Mucosa of gallbladder (tissue), 1 donor: ENCODE data around the gene ITGA7. TPM values are rescaled to one million over a fixed set of nuclear protein-coding genes. Genes with fewer than 3 reads are reported as not detected.

Experiments
- DNase-seq: peaks from one replicate; pipeline ENCODE4 v3.0.0-alpha.2; 2020; ENCODE audit warnings: low spot score
- total RNA-seq: library from RNA; stranded (reverse); gene quantifications from one replicate; pipeline ENCODE4 v1.2.1, GENCODE V29; 2021
- donor health status: DM: no; HTN: no; CAD: no.

The ITGA7 gene
- total RNA-seq, 1 donor from 2014 or later, result 152 TPM

- DNase-seq, result no peak
Measured at GRCh38 chr12:55718624-55719275, 11.0 kb upstream of the ITGA7 start.

GRCh38 chr12:55718015-55718414 lies 10.3 kb upstream of the ITGA7 start:
- DNase-seq, result no peak

DNA sequence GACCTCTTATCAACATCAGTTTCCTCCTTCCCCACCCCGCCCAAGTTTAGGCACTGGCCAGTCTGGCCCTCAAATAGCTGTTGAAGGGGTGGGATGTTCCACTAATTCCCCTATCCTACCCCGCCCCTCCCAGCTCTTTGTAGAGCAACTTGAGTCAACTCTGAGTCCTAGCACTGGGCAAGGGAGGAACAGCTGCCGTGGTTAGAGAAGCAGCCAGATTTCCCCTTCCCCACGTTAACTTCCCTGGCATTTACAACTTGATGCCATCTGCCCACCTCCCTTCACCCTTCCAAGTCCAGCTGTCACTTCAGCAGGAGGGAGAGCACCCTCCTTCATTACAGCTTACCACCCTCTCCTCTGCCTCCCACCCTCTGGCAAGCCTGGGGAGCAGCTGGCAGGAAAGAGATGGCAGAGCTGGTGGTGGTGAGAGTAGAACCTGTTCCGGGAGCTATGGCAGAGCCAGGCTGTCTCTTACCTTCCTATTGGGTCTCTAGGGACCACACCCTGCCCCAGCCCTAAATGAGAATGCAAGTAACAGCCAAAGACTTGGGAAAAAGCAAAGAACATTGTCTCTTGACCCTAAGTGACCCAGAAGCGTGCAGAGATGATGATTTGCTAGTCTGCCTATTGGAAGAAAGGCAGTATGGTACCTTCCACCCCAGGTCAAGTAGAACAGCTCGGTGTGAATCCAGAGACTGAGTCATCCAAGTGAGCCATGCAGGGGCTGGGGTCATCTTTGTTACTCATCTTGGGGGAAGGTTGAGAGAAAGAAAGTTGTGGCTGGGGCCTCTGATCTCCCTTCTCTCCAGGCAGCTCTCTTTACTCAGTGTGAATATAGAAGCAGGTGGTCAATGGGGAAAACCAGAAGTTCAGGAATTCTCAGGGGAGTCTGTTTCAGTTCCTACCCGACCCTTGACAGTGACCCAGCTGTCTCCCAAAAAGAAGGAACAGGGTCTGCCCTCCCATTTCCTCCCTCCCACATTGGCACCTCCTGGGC lies 9.6 kb upstream of the ITGA7 start:
- DNase-seq, result no peak

DNA sequence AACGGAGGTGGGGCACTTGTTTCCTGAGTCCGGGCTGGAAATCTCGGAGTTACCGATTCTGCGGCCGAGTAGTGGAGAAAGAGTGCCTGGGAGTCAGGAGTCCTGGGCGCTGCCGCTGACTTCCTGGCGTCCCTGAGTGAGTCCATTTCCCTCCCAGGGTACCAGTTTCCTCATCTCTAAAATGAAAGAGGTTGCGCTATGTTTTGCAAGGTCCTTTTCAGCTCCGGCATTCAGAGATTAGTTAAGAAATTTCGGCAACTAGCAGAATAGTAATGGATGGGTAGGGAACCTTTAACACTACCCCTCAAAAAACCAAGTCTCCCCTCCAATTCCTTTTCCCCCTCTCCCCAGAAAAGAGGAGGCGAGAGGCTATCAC lies 8.9 kb upstream of the ITGA7 start:
- DNase-seq, result no peak

- peak; percentile 94 for DNase-seq
Measured at GRCh38 chr12:55715833-55716581, 8.3 kb upstream of the ITGA7 start, which contains the start of gene BLOC1S1. BLOC1S1 (plus strand) TSS chr12:55716046; CDS start chr12:55716052, 6 bp downstream.

DNA sequence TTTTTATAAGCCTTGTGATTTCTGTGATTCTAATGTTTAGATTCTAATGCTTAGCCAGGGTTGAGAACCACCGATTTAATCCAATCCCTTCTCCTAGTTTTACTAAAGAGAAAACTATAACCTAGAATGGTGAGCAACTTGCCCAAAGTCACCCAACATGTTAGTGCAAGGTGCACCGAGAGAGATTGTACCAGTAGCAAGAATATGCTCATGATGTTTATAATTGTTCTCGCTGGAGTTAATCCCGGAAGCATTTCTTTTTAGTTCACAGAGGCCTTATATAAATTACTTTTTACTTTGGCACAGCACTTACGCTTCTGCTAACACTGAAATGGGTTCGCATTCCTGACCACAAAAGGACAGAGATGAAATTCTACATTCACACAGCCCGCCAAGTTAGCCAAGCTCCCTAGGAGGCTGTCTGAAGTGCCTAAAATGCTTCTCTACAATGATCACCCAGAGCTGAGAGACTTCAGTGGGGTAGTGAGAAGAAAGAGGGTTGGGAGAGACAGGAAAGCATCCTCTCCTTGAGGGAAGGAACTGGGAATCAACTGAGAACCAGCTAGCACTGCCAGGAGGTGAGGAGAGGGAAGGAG lies 7.6 kb upstream of the ITGA7 start:
- DNase-seq, result no peak

DNA sequence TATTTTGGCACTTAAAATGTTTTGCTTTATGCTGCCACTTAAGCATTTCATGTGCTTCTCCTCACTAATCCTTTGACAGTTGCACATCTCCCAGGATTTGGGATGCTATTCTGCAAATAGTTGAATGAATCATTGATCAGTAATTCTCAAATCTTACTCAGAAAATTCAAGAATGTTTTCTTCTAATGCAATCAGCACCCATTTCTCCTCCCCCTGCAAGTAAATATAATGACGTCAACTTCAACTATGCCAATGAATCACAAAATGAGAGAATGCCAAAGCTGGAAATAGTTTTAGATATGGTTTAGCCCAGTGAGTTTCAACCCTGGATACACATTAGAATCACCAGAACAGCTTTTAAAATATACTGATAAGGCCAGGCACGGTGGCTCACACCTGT lies 6.0 kb upstream of the ITGA7 start:
- DNase-seq, result no peak

DNA sequence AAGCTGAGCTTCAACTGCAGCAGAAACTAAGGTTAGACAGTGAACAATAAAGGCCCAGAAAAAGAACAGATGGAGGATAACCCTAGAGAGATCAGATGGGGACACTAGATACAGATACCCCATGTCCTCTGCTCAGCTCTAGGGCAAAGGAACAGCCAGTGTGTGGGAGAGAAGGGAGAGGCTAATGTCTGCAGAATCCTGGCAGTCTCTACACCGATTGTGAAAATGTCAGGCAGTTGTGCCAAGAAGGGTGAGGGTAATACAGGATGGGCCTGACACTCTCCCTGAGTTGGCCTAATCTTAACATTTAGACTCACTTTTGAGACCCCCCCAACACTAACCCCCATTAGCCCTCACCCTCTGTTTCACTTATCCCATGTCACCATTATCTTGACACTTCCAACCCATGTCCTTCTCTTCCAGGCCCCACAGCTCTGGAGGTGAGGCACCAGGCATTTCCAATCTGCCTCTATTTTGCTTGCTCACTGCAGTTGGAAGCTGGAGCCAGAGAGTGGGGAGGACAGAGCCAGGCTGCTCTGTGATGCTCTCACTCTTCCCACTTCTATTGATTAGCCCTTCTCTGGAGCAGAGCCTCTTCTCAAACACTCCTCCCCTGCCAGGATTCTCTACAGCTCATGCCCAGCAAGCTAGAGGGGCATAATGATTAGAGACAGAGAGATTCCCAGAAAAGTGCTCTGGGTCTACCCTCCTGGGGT lies 5.2 kb upstream of the ITGA7 start:
- DNase-seq, result no peak

- no peak for DNase-seq
Measured at GRCh38 chr12:55711786-55712553, 4.3 kb upstream of the ITGA7 start.

DNA sequence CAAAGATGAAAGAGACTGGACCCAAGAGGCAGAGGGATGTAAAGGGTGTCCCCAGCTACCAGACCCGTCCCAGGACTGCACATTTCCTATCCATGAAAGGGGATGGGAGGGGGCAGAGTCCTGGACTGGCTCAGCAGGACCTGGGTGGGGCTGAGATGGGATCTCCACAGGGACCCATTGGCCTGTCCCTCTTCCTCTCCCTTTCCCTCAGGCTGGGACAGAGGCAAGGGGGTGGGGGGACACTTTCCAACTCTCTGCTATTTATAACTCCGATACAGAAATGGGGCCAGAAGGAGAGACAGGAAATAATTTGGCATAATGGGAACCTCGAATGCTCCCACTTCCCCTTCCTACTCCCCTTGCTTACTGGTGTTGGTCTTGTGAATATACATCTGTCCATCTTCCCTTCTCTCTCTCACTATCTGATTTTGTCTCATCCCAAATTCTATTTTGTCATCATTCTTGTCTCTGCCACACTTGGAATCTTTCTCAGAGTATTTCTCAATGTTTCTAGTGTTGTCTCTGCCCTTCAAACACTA lies 1.1 kb upstream of the ITGA7 start:
- no peak for DNase-seq

- DNase-seq, result no peak
Measured at GRCh38 chr12:55707219-55707671, 459 bp downstream of the ITGA7 start.

DNA sequence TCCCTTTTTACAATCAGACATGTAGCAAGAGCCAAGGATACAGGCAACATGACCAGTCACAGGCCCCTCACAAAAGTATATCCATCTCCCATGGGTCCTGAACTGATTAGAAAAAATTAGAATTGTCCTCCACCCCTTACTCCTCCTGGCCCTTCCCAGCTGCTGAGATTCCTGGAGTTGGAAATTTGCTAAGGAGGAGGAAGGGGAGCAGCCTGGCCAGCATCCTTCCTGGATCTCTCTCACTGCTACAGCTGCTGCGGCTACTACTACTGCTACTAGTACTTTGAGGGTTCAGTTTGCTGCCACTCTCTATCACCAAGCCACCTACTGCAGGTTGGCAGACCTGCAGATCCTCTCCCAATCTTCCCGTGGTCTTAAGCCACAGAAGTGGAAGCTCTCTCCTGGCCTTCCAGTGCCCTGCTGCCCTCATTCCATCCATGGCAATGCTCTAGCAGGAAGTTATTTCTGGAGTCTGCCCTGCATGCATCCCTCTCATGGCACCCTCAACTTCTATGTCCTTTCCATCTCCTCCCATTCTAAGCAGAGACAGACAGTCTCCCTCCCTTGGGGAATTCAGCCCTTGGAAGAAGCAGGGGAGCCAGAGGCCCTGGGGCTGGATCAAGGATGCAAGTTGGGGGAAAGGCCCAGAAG lies 1.0 kb downstream of the ITGA7 start:
- no peak for DNase-seq

DNA sequence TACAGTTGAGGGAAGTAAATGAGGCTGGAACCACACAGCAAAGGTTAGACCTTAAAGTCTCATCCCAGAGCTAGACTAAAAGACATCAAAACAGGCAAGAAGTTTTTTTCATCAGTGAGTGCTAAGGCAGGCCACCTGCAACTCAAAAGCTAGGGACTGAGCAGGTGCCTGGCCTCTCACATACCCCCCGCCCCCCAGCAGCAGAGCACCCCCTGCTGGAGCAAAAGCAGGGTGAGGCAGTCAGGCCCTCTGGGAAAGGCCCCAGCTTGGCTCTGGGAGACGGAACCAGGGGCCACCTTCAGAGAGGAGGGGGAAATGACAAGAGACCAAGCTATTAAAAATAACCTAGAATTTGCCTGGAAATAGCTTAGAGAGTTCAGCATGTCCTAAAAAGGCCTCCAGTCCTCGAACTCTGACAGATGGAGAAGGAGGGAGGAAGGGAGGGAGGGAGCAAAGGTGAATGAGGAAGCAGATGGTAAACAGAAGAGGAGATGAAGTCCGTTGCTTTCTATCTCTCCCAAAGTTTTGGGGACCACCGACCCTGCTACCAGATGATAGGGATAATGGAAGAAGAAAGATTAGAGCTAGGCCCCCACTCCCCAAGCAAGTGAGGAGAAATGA lies 1.8 kb downstream of the ITGA7 start:
- no peak for DNase-seq

DNA sequence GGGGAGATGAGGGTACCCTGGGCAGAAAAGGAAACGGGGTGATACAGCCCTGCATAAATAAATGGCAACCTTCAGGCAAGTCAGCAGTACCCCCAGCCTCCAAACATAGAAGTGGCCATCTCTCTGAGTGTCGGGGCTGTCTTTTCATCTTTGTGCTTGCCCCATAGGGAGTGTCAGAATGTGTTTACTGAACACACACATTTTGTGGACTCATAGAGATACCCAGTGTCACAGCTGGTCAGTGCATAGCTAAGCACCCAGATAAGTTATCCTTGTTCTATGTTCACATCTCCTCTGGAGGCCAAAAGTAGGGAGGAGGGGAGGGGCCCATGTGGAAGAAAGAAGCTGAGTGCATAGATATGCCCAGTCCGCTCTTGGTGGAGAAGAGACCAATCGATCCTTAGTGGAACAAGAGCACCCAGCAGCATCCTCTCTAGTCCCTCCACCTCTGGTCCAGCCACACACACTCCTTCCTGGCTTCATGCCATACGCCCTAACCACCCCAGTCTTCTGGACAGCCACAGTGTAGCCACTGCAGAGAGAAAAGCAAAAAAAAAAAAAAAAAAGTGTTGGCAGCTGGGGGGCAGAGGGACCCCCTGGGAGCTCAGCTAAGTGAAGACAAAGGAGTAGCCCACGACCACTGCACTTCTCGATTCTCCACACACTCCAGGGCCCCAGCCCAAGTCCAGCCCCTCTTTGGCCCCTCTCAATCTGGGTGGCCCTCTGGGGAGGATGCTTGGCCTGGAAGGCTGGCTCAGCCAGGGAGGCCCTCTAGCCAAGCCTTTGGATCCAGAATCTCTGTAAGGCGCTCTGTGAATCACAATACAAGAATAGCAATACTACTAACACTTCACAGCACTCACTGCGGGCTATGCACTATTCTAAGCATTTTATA lies 2.6 kb downstream of the ITGA7 start:
- no peak for DNase-seq

GRCh38 chr12:55703901-55704761 lies 3.6 kb downstream of the ITGA7 start:
- no peak for DNase-seq

DNA sequence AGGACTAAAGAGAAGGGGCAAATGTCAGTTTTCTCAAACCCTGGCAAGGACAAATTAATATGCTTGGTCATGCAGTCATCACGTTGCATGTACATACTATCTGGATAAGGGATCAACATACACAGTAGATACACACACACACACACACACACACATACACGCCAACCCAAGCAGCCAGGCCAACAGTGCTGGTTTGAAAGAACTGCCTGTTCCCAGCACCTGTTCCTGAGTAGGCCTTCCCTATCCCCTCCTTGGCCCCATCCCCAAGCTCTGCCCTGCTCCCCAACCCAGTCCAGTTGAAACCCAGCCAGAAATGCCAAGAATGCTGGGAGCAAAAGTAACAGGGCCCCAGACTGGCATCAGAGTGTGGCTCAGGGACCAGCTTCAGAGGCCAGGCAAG lies 4.4 kb downstream of the ITGA7 start:
- no peak for DNase-seq

DNA sequence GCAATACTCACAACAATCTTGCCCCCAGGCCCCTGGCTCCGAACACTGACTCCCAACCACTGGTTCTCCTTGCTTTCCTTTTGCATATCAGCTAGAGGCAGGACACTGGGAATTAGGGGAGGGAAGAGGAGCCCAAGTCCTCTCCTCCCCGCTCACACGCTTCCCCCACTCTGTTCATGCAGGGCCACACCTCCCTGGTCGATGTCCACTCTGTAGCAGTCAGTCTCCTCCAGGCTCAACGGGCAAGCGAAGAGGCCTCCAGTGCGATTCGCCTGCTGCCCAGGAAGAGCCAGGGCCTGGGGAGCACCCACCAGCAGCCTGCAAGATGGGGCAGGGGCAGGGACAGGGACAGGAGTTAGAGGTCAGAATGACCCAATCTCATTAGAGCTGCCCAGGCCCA lies 4.8 kb downstream of the ITGA7 start:
- no peak for DNase-seq
